Suprapubic skin (tissue), 4 donors: ENCODE results near the gene ZDHHC11B.
"Not testable (repeated sequence)": the region's sequence is repeated elsewhere in the genome, so short reads cannot be mapped to it uniquely, and the experiment has no call there.

Experiments
- POLR2A ChIP-seq, 2 donors: fragments of 450-650 bp; IDR thresholded peaks; one replicate each; pipeline ENCODE4 v1.6.1; 2017; ENCODE audit warnings: antibody characterized with exemption in 2 of 2, mild to moderate bottlenecking in 2 of 2, moderate library complexity in 2 of 2
- POLR2AphosphoS5 ChIP-seq, 3 donors: sonication (generic); formaldehyde crosslinking; IDR thresholded peaks; one replicate each; pipeline ENCODE4 v1.6.1; 2017; ENCODE audit warnings: antibody characterized with exemption in 3 of 3
- TF ChIP-seq, protein P1 (sequence below), 2 donors: fragments of 200-600 bp in 1 of 2; fragments of 450-650 bp in 1 of 2; sonication (generic) in 1 of 2; IDR thresholded peaks; one replicate each; pipeline ENCODE4 v1.5.1; 2016 to 2019; ENCODE audit warnings: antibody characterized with exemption in 2 of 2, mild to moderate bottlenecking in 1 of 2, moderate library complexity in 1 of 2

- TF ChIP-seq, protein P1, sequence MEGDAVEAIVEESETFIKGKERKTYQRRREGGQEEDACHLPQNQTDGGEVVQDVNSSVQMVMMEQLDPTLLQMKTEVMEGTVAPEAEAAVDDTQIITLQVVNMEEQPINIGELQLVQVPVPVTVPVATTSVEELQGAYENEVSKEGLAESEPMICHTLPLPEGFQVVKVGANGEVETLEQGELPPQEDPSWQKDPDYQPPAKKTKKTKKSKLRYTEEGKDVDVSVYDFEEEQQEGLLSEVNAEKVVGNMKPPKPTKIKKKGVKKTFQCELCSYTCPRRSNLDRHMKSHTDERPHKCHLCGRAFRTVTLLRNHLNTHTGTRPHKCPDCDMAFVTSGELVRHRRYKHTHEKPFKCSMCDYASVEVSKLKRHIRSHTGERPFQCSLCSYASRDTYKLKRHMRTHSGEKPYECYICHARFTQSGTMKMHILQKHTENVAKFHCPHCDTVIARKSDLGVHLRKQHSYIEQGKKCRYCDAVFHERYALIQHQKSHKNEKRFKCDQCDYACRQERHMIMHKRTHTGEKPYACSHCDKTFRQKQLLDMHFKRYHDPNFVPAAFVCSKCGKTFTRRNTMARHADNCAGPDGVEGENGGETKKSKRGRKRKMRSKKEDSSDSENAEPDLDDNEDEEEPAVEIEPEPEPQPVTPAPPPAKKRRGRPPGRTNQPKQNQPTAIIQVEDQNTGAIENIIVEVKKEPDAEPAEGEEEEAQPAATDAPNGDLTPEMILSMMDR (IDR thresholded peaks at IDR 0.05): not testable (repeated sequence)
- not testable (repeated sequence) for TF ChIP-seq POLR2A, POLR2AphosphoS5 (IDR thresholded peaks at IDR 0.05)
Measured at GRCh38 chr5:771841-772546, 12.5 kb downstream of the ZDHHC11B start.
